Right ventricle myocardium superior (tissue), 1 donor: ENCODE results near the gene ALDH3B2. TPM values are rescaled to one million over a fixed set of nuclear protein-coding genes. Genes with fewer than 3 reads are reported as not detected.
"Not testable (repeated sequence)": the region's sequence is repeated elsewhere in the genome, so short reads cannot be mapped to it uniquely, and the experiment has no call there.

Experiments
- ATAC-seq: fragments of 200-7000 bp; cut with Tn5 transposase; one replicate; pipeline ENCODE4 v1.9.1; 2020; ENCODE audit warnings: mild to moderate bottlenecking; ENCODE audit not compliant: poor library complexity
- DNase-seq: peaks from one replicate; pipeline ENCODE4 v3.0.0-alpha.2; 2020
- intact Hi-C: fragments of 100-400 bp; cut with DNase I; formaldehyde crosslinking; loops from one replicate; pipeline ENCODE4 v1.11.2; 2022
- long read RNA-seq: library from polyadenylated mRNA; unstranded; transcript quantifications from one replicate; pipeline ENCODE4 v2.0.0, GENCODE V29; 2021
- total RNA-seq: library from RNA; stranded (reverse); fragmentation: NEBNext Ultra II Directional; extraction: Animal tissue kit (Norgen Biotek cat#: 25700); gene quantifications from one replicate; pipeline ENCODE4 v1.2.1, GENCODE V29; 2021
- donor health status: DM: no; HTN: yes; CAD: no; lungs with severe emphysema.

ALDH3B2 gene
- not detected for total RNA-seq
- long read RNA-seq = 0 reads

- intact Hi-C loops = no loop called here
- ATAC-seq (no peak), DNase-seq (no peak)
Measured at GRCh38 chr11:67674442-67674871, at the start of gene ALDH3B2. ALDH3B2 (minus strand) TSS chr11:67674623; CDS start chr11:67666935, 7,688 bp downstream.

GRCh38 chr11:67723036-67723435 lies 48.6 kb upstream of the ALDH3B2 start:
- intact Hi-C loops, DNase-seq, ATAC-seq: not testable (repeated sequence)

- ATAC-seq, DNase-seq: not testable (repeated sequence)
Measured at GRCh38 chr11:67716226-67716625, 41.8 kb upstream of the ALDH3B2 start.

GRCh38 chr11:67715801-67716200 lies 41.4 kb upstream of the ALDH3B2 start:
- DNase-seq, intact Hi-C loops, ATAC-seq: not testable (repeated sequence)

More at GRCh38 chr11:67716226-67716625, 41.8 kb upstream of the ALDH3B2 start:
- intact Hi-C loops = not testable (repeated sequence)

GRCh38 chr11:67713892-67714509 lies 39.6 kb upstream of the ALDH3B2 start:
- not testable (repeated sequence) for ATAC-seq
- peak; percentile 50 for DNase-seq

GRCh38 chr11:67711676-67712075 lies 37.3 kb upstream of the ALDH3B2 start:
- DNase-seq, intact Hi-C loops, ATAC-seq: not testable (repeated sequence)

More at GRCh38 chr11:67713892-67714509, 39.6 kb upstream of the ALDH3B2 start:
- intact Hi-C loops = not testable (repeated sequence)

GRCh38 chr11:67711212-67711611 lies 36.8 kb upstream of the ALDH3B2 start:
- ATAC-seq, DNase-seq, intact Hi-C loops: not testable (repeated sequence)

GRCh38 chr11:67709806-67710205 lies 35.4 kb upstream of the ALDH3B2 start:
- ATAC-seq, DNase-seq, intact Hi-C loops: not testable (repeated sequence)

- ATAC-seq = no peak
Measured at GRCh38 chr11:67705264-67705663, 30.8 kb upstream of the ALDH3B2 start.

GRCh38 chr11:67704524-67704923 lies 30.1 kb upstream of the ALDH3B2 start:
- no peak for DNase-seq
- ATAC-seq = no peak
- intact Hi-C loops = no loop called here

More at GRCh38 chr11:67705264-67705663, 30.8 kb upstream of the ALDH3B2 start:
- no peak for DNase-seq
- intact Hi-C loops = no loop called here

- intact Hi-C loops = not testable (repeated sequence)
Measured at GRCh38 chr11:67703709-67704108, 29.3 kb upstream of the ALDH3B2 start.

GRCh38 chr11:67700548-67701262 lies 26.3 kb upstream of the ALDH3B2 start:
- ATAC-seq = no peak

More at GRCh38 chr11:67703709-67704108, 29.3 kb upstream of the ALDH3B2 start:
- not testable (repeated sequence) for ATAC-seq, DNase-seq

GRCh38 chr11:67700141-67700540 lies 25.7 kb upstream of the ALDH3B2 start:
- ATAC-seq = no peak
- intact Hi-C loops = no loop called here
- DNase-seq = no peak

More at GRCh38 chr11:67700548-67701262, 26.3 kb upstream of the ALDH3B2 start:
- DNase-seq = no peak
- intact Hi-C loops = no loop called here

- no peak for DNase-seq
- no peak for ATAC-seq
- intact Hi-C loops = no loop called here
Measured at GRCh38 chr11:67699521-67699920, 25.1 kb upstream of the ALDH3B2 start.

GRCh38 chr11:67698247-67698646 lies 23.8 kb upstream of the ALDH3B2 start:
- DNase-seq = no peak
- intact Hi-C loops = no loop called here
- no peak for ATAC-seq

- DNase-seq (no peak), ATAC-seq (no peak)
Measured at GRCh38 chr11:67697846-67698245, 23.4 kb upstream of the ALDH3B2 start.

GRCh38 chr11:67696998-67697397 lies 22.6 kb upstream of the ALDH3B2 start:
- no peak for DNase-seq
- no peak for ATAC-seq
- intact Hi-C loops = no loop called here

More at GRCh38 chr11:67697846-67698245, 23.4 kb upstream of the ALDH3B2 start:
- intact Hi-C loops = no loop called here

- intact Hi-C loops = no loop called here
Measured at GRCh38 chr11:67695606-67696005, 21.2 kb upstream of the ALDH3B2 start.

GRCh38 chr11:67694875-67695555 lies 20.6 kb upstream of the ALDH3B2 start:
- intact Hi-C loops = no loop called here
- ATAC-seq = no peak
- DNase-seq = no peak

More at GRCh38 chr11:67695606-67696005, 21.2 kb upstream of the ALDH3B2 start:
- ATAC-seq = no peak
- no peak for DNase-seq
